ENCODE data around the gene CTNND2.

DNA sequence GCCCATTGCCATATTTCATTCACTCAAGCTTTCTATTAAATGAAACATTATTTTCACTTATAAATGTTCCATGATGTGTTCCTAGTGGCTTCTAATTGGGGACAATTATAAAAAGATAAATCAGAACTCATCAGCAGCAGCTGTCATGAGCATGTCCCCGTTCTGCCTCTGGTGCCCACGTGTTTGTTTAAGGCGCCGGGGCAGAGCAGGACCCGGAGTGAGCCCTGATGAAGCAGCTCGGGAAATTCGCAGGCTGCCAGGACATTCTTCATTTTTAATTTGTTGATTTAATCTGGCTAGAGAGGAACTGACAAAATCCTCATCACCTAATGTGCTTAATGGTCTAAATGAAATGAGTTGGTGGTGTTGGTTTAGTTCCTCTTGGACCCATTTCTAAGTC is 475.0 kb downstream of the CTNND2 start:
- TF ChIP-seq, protein P1, sequence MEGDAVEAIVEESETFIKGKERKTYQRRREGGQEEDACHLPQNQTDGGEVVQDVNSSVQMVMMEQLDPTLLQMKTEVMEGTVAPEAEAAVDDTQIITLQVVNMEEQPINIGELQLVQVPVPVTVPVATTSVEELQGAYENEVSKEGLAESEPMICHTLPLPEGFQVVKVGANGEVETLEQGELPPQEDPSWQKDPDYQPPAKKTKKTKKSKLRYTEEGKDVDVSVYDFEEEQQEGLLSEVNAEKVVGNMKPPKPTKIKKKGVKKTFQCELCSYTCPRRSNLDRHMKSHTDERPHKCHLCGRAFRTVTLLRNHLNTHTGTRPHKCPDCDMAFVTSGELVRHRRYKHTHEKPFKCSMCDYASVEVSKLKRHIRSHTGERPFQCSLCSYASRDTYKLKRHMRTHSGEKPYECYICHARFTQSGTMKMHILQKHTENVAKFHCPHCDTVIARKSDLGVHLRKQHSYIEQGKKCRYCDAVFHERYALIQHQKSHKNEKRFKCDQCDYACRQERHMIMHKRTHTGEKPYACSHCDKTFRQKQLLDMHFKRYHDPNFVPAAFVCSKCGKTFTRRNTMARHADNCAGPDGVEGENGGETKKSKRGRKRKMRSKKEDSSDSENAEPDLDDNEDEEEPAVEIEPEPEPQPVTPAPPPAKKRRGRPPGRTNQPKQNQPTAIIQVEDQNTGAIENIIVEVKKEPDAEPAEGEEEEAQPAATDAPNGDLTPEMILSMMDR (IDR thresholded peaks at IDR 0.05) = no peak
- TF ChIP-seq POLR2A (IDR thresholded peaks at IDR 0.05) = no peak

Data from thyroid gland (tissue), 4 donors.